RCC 7860 (cell line): Measurements from ENCODE around the gene TRABD2A.

Experiments used
- DNase-seq: peaks from one replicate; pipeline ENCODE4 v3.0.0-alpha.2; 2015; ENCODE audit warnings: low spot score
- FAIRE-seq: peaks from 2 replicates; lab custom pipeline; 2012; peaks lifted over from hg19 to GRCh38; lab: Jason Lieb, UNC

Gene TRABD2A

DNA sequence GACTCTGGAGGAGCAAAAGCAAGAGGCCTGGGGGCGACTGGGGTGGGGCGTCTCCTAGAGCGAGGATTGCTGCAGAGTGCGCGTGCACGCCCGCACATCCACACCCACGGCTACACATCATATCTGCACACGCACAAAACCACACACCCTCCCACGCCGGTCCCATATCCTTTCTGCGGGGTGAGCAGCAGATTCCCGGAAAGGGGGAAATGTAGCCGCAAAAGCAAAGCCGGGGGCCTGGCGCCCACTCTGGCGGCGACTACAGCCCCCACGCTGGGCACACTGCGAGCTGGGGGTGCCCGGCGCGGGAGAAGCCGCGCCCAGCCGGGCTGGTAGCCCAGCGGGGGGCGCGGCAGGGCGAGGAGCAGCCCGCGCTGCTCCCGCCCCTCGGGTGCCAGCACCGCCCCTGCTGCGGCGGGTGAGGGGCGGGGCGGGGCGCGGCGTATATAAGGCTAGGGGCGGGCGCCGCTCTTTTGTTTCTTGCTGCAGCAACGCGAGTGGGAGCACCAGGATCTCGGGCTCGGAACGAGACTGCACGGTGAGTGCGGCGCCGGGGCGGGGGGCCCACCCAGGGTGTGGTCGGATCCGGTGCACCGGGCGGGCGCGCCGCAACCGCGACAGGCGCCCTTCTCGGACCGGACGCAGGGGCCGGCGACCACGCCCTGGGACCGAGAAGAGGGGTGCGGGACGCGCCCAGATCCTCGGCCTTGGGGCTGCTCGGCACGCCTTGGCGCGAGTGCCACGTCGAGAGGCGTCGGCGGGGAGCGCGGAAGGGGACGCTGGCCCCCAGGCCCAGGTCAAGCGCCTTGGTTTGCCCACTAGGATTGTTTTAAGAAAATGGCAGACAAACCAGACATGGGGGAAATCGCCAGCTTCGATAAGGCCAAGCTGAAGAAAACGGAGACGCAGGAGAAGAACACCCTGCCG lies 24.6 kb upstream of the TRABD2A start, which contains the start of gene TMSB10:
TMSB10 (plus strand) TSS at position 476 of the 927 bp plus-strand sequence.
- DNase-seq (peak; percentile 76), FAIRE-seq (no peak)

DNA sequence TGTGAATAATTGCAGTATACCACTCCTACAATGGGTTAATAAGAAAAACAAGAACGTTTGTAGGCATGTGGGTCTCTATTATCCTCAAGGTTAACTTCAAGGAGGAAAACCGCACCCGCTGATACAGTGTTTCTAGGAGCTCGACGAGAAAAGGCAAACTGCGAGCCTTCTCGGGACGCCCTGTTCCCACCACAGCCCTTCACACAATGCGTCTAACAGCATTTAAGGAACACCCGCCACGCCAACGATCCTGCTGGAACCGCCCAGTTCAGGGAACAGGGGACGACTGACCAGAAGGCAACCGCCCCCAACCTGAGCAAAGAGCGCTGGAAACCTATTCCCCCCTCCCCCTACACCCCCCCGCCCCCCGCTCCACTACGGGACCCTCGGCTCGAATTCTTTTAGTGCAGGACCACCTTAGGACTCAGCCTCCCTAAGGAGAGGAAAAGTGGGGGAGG lies 23.9 kb upstream of the TRABD2A start:
- FAIRE-seq = no peak

DNA sequence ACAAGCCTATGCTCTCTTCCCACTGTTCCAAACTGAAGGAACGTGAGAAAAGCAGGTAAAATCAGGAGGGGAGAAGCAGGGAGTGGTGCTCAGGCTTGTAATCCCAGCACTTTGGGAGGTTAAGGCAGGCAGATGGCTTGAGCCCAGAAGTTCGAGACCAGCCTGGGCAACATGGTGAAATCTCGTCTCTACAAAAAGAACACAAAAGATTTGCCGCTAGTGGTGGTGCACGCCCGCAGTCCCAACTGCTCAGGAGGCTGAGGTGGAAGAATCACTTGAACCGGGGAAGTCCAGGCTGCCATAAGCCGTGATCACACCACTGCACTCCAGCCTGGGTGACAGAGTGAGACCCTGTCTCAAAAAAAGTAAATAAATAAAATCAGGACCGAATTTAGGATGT lies 23.3 kb upstream of the TRABD2A start:
- FAIRE-seq (no peak), DNase-seq (no peak)

More for the DNA sequence above, 23.9 kb upstream of the TRABD2A start:
- peak; percentile 26 for DNase-seq

DNA sequence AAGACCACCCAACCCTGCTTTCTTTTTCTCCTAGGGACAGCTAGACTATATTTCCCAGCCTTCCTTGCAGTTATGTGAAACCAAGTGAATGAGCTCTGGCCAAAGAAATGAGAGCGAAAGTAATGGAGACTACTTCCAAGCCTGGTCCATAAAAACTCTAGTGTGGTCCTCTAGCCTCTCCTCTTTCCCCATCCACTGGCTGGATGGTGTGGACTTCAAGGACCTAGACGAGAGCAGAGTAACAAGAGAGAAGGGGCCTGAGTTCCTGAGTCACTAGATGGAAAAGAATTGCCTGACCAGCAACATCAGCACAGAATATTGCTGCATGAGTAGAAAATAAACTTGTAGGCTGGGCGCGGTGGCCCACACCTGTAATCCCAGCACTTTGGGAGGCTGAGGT lies 21.6 kb upstream of the TRABD2A start:
- FAIRE-seq (no peak), DNase-seq (no peak)

DNA sequence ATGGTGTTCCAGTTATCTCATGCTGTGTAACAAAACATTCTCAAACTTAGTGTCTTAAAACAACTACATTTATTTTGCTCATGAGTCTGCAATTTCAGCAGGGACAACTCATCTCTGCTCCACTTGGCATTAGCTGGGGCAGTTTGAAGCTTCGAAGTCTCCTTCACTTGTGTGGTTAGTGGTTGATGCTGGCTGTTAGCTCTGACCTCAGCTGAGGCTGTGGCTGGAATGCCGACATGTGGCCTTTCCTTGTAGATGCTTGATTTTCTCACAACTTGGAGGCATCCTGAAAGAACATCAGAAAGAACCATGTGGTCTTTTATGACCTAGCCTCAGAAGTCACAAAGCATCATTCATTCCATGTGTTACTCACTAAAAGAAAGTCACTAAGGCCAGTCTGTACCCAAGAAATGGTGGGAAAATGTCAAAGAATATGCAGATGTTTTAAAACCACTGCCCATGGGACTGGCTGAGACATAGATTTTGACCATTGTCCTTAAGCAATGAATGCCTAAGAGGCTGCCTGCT lies 20.8 kb upstream of the TRABD2A start:
- FAIRE-seq (peak; percentile 77), DNase-seq (peak; percentile 74)

DNA sequence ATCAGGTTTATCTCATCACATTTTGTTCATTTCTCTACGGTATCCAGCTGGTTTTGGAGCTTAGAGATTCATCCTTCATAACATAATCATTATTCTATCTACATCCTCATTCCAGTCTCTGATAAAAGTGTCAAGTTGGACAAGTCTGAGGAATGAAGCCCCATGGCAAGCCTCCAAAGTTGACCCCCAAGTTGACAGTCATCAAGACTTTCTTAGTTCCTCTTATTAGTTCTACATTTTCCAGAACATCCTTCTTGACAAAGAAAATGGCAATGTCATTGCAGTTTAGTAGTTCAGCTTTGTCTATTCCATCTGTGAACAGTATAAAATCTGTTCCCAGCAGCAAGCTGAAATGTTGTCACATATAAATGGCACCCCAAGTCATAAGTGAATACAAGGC lies 20.1 kb upstream of the TRABD2A start:
- DNase-seq (no peak), FAIRE-seq (no peak)

DNA sequence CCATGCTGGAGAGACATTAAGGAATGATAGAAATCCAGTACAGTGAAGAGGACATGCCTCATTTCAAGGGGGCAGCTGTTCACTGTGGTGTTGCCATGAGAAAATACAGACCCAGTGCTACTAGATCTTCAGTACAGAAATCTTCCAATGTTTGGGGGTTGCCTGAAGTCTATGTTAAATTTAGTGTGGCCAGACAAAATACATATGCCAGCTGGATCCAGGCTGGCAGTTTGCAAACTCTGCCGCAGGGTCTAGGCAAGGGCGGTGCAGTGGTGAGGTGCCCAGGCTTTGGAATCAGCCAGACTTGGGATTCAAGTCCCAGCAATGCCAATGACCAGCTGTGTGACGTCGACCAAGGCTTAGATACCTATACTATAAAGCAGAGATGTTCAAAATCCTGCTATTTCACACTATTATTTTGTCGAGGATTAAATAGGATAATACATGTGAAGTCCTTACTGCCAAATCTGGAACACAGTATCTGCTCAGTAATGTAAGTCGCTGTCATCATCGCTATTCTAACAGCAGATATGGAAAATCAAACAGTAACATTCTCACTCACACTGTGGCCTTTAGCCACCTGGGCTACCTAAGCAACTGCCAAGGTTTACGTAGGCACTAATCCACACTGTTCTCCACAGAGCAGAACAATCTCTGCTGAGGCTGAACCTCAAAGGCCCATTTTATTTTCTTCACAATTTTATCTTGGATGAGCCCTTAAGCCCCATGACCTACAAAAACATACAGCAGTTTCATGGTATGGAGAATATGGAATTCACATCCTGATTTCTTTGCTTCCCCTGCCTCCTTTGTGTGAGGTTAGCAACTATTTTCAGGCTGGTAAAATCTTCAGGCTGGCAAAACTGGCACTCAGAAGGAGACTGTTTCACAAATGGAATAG lies 18.7 kb upstream of the TRABD2A start:
- no peak for FAIRE-seq
- no peak for DNase-seq

DNA sequence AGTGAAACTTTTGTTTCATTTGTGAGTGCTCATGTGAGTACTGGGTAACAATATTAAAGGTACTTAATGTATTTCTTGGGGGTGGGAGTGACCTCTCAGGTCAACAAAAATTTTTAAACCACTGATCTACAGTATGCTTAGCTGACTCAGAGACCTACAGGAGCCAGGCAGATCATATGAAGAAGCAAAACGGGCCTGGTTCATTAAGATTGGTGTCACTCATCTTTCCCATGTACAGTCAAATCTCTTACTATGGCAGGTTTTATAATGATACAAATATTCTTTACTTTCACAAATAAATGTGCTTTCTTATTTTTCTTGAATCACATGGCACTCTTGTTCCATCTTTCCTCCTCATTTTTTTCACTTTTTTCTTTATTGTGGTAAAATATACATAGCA lies 16.9 kb upstream of the TRABD2A start:
- DNase-seq = peak; percentile 72
- FAIRE-seq = no peak

DNA sequence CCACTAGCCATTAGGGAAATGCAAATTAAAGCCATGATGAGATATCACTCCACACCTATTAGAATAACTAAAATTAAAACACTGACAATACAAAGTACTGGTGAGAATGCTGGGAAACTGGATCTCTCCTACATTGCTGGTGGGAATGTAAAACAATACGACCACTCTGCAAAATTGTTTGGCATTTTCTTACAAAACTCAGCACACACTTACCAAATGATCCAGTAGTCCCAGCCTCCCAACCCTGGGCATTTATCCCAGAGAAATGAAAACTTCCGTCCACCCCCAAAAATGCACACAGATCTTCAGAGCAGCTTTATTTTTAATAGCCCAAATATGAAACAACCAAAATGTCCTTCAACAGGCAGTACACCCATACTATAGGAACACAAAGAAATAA lies 15.7 kb upstream of the TRABD2A start:
- FAIRE-seq (no peak), DNase-seq (no peak)

DNA sequence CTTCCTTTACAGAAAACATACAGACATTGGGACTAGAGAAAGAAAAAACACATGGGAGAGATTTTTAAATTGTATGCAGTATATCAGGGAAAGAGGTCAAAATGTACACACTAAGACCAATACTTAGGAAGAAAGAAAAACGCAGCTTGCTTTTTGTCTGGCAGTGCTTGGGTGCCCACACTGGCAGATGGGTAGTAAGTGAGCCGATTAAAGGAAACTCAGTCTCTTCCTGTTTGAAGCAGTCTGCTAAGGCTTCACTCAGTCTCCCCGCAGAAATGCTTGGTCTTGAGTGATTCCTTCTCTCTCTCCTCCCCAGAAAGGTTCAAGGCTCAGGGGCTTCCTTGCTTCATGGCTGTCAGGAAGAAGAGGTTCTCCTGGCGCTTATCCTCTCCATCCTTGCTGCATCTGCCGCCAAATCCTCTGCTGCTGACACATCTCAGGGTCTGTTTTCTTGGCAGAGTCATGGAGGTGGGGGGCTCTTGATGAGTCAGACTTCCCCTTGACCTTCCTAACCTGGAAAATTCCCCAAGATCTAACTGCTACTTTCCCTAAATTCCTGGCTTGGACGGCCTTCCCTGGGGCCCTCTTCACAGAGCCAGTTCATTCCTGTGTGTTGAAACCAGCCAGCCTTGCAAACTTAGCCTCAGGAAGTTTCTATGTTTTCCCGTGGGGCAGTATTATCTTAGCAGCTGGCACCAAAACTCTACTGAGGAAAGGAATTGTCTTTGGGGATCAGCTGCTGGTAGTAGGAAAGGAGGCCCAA lies 14.1 kb upstream of the TRABD2A start:
- DNase-seq (peak; percentile 31), FAIRE-seq (no peak)

DNA sequence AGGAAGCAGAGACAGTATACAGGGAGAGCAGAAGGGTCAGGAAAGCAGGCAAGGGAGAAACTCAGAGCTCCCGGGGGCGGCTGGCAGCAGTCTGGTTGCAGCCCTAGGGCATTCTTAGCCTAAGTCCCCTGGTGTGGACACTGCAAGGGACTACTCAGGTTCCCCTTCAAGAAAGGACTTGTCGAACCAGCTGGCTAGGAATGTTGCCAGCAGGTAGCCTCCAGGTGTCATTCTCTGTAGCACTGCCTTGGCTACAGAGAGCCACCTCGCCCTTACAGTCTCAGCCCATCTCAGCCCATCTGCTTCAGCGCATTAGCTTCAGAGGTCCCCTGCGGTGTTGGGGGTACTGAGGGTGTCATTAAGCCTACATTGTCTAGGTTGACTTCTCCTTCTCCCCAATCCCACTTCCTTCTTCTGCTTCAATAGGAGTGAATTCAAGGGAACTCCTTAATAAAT lies 13.3 kb upstream of the TRABD2A start:
- no peak for FAIRE-seq
- DNase-seq = no peak

DNA sequence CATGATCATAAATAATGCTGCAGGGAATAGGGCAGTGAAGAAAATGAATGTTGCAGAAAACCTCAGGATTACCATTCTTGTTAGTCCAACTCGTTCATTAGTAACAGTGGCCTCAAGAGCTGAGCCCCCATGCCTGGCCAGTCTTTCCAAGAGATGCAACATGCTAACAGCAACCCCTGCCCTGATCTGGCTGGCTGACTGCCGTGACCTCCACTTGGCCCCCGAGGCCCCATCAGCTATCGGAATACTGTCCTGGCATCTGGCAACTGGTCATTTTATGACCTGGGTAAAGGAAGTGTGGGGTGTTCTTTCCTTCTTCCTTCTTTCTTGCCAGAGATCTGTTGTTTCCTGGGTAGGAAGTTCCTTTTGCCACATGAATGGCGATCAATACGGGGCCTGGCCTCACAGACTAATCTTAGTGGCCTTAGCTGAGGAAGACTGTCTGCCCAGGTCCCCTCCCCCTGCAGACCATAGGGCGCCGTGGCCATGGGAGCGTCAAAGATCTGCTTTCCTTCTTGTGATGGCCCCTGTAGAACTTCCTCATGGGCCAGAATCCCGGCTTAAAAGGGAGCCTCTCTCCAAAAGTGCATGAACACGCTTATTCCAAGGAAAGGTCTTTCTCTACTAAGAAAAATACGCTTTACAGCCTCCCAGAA lies 10.6 kb upstream of the TRABD2A start:
- DNase-seq = no peak
- FAIRE-seq = no peak

DNA sequence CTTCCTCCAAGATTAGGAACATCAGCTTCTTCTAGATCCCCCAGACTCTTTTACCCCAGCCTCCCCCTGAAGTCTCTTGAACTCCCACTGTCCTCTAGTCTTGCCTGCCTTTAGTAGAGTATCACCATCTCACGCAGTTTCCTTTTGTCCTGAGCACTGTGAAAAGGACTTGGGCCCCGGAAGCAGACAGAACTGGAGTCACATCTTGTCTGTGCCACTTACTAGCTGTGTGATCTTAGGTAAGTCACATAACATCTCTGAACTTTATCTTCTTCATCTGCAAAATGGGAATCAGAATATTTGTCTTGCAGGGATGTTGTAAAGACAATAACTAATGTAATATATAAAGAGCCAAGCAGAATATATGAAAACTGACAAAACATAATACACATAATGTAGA lies 8.4 kb upstream of the TRABD2A start:
- DNase-seq = no peak
- no peak for FAIRE-seq

DNA sequence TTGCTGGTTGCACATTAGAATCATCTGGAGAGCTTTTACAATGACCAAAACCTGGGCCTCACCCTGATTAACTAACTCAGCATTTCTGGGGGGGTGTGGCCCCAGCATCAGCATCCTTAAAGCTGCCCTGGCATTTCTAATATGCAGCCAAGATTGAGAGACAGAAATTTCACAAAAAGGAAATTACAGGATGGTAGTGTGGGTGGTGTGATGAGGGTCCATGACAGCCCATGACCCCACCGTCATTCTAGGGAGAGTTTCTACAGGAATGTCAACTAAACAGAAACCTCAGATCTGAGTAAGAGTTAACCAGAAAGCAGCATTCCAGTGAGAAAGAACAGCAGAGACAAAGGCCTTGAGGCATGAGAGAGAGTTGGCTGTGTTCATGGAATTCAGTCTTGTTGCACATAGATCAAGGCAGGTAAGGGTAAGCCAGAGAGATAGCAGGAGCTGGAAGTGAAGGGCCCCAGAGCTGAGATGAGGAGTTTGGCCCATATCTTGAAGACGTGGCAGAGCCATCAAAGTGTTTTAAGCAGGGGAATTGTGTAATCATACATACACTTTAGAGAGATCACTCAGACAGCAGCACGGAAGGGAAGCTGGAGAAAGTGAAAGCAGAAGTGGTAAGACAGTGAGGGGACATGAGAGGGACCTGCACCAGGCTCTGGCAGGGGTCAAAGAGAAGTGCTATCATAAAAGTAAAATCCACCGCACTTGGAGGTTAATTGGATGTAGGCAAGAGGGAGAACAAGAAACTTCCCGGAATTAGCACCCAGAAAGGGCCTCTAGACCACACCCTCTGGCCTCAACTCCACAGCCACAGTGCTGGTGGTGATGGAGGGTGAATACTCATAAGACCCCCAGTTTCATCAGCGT lies 7.8 kb upstream of the TRABD2A start:
- FAIRE-seq = no peak
- DNase-seq = peak; percentile 29

DNA sequence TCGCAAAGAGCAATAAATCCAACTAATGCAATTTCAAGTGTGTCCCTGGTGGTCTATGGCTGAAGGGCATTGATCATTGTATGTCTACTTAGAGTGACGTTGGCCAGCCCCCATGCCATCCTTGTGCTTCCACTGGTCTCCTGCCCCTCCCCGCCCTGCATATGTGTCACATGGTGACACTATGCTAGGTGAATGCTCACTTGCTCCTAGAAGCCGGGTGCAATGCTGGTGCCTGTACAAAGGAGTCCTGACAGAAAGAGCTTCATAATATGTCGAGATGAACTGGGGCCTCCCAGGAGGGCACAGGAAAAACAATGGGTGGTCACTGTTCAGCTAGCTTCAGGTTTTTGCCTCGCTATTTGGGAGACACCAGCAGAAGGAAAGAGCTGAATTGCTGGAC lies 5.9 kb upstream of the TRABD2A start:
- DNase-seq (no peak), FAIRE-seq (no peak)

DNA sequence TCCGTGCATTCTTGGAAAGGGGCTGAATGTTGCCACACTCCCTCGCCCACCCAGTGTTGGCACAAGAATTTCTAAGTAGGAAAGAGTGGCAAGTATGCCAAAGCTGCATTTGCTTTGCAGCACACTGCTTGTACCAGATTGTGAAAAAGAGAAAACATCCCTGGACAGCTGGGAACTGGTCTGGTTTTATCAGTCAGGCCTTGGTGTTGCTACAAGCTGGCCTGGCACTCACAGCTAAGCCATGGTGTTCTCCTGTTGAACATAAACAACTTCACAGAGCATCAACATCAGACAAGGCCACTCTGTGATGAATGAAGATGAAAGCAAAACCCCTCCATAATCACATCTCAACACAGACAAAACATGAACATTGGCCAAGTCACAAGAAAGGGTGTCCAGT lies 4.2 kb upstream of the TRABD2A start:
- FAIRE-seq (no peak), DNase-seq (no peak)

DNA sequence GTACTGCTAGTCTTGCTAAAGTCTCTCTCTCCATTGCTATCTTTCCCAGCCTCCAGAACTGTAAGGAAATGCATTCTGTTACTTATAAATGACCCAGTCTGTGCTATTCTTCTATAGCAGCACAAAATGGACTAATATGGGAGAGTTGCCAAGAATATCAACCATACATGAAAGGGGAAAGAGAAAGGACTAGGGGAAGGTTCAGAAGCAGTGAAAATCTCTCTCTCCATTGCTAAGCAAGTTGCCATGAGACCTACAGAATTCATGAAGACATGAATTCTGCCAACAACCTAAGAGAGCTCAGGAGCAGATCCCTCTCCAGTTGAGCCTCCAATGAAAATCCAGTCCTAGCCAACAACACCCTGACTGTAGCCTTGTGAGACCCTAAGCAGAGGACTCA lies 3.6 kb upstream of the TRABD2A start:
- DNase-seq = no peak
- FAIRE-seq = no peak

DNA sequence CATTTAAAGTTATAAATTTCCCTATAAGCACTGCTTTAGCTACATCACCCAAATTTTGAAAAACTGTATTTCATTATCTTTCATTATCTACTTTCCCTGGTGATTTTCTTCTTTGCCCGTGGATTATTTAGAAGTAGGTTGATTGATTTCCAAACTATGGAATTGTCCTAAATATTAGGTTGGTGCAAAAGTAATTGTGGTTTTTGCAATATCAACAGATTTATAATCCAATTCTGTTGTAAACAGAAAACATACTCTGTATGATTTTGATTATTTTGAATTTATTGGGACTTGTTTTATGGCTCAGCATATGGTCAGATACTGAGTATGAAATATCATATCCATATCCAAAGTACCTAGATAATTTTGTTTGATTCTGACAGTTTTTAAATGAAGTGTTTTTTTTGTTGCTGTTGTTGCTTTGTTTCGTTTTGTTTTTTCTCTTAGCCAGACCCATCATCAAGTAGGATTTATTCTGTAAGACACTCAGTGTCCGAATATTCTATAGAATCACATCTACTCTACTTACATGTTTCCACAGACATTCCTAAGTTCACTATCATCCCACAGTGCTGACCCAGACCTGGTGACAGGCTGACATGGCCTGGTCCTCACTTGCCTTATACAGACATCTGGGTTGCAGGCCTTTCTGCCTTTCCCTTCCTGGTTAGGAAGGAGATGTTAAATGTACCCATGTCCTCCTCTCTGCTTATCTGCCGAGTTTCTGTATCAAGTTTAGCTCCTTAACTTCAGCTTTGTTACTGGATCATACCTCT lies 2.1 kb upstream of the TRABD2A start:
- DNase-seq (no peak), FAIRE-seq (no peak)
